Cardiac fibroblast (primary cell): ENCODE results near the gene MEGF10.
A peak's percentile ranks its signal among the peaks of the same experiment; 100 is the strongest.
"Not testable (repeated sequence)": the region's sequence is repeated elsewhere in the genome, so short reads cannot be mapped to it uniquely, and the experiment has no call there.

Experiments used
- DNase-seq, 2 donors: peaks; one replicate each; pipeline versions ENCODE4 v3.0.0 to v3.0.0-alpha.2; 2010; ENCODE audit warnings: low read depth in 2 of 2
- H3K4me3 ChIP-seq, 2 donors: replicated peaks in 1 of 2; 1 replicate in 1 of 2; 2 replicates in 1 of 2; pipeline ENCODE4 v1.5.1; 2011; ENCODE audit warnings: low read depth in 2 of 2, low read length in 2 of 2, mild to moderate bottlenecking in 2 of 2, moderate library complexity in 1 of 2
- CTCF ChIP-seq: IDR thresholded peaks from one replicate; pipeline ENCODE4 v1.5.1; 2011; ENCODE audit warnings: low read depth, mild to moderate bottlenecking, low read length, inconsistent platforms

The MEGF10 gene

GRCh38 chr5:127307868-127308267, 17.3 kb downstream of the MEGF10 start:
- no peak overlapping the region for H3K4me3 ChIP-seq
- no peak for TF ChIP-seq CTCF
- no peak for DNase-seq

- H3K4me3 ChIP-seq: not testable (repeated sequence)
Observed at GRCh38 chr5:127308325-127308724, 17.7 kb downstream of the MEGF10 start.

GRCh38 chr5:127308945-127309344, 18.3 kb downstream of the MEGF10 start:
- no peak overlapping the region for H3K4me3 ChIP-seq
- TF ChIP-seq CTCF: no peak
- DNase-seq: no peak

More at GRCh38 chr5:127308325-127308724, 17.7 kb downstream of the MEGF10 start:
- DNase-seq: not testable (repeated sequence)

GRCh38 chr5:127311349-127311748, 20.8 kb downstream of the MEGF10 start:
- DNase-seq: no peak
- TF ChIP-seq CTCF: no peak

GRCh38 chr5:127311781-127312525, 21.4 kb downstream of the MEGF10 start:
- H3K4me3 ChIP-seq: no peak overlapping the region
- no peak for DNase-seq
- TF ChIP-seq CTCF: no peak

More at GRCh38 chr5:127311349-127311748, 20.8 kb downstream of the MEGF10 start:
- H3K4me3 ChIP-seq: no peak overlapping the region

GRCh38 chr5:127313379-127313778, 22.8 kb downstream of the MEGF10 start:
- no peak for DNase-seq
- TF ChIP-seq CTCF: no peak
- no peak overlapping the region for H3K4me3 ChIP-seq

GRCh38 chr5:127313847-127314473, 23.4 kb downstream of the MEGF10 start:
- peak; percentile 84 for TF ChIP-seq CTCF
- no peak overlapping the region for H3K4me3 ChIP-seq
- peak; percentile 69 to 76 for DNase-seq
